IPS-18c (cell line): ENCODE results near the gene EID2.

ENCODE experiments used
- H3K4me3 ChIP-seq: 2 replicates; pipeline ENCODE4 v1.7.0; 2013; ENCODE audit warnings: low read depth, mild to moderate bottlenecking, low read length, moderate library complexity; ENCODE audit not compliant: insufficient read depth
- H3K9me3 ChIP-seq: one replicate; pipeline ENCODE4 v1.6.1; 2013; ENCODE audit warnings: mild to moderate bottlenecking, low read length, moderate library complexity; ENCODE audit not compliant: control insufficient read depth, insufficient read depth

EID2 gene

GRCh38 chr19:39544226-39544903, 4.4 kb upstream of the EID2 start:
- Histone ChIP-seq H3K4me3 (no peak overlapping the region), H3K9me3 (no peaks in the 10 kb centered on the region)

DNA sequence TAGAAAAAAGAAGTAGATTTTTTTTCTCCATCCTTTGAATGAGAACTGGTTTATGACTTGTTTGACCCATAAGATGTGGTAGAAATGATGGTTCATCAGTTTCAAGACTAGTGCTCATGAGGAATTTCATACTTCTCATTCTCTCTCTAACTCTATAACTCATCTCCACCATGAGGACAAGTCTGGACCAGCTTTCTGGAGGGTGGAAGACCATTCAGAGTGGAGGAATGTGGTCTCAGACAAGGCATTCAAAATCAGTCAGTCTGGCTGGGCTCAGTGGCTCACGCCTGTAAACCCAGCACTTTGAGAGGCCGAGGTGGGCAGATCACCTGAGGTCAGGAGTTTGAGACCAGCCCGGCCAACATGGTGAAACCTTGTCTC, 3.5 kb upstream of the EID2 start:
- Histone ChIP-seq H3K4me3 (no peak overlapping the region), H3K9me3 (no peaks in the 10 kb centered on the region)

DNA sequence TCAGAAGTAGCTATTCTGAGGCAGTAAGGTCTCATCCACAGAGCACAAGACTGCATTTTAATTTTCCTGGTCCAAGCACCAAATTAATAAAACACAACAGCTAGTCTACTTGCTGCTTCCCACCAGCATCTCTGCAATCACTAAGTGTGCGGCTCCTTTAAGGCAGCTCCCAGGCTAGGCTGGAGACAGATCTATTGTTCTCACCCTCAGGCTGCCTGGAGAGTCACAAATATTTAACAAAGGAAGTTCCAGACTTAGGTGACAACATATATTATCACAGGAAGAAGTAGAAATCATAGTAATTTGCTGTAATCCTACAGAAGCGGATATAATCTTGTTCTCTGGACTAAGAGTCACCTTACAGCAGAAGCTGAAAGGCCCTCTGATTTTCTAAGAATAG, 2.2 kb upstream of the EID2 start:
- H3K4me3 ChIP-seq: no peak overlapping the region

GRCh38 chr19:39540333-39540673, 342 bp upstream of the EID2 start:
- no peaks in the 10 kb centered on the region for H3K9me3 ChIP-seq
- H3K4me3 ChIP-seq: no peak overlapping the region

More for the DNA sequence above, 2.2 kb upstream of the EID2 start:
- H3K9me3 ChIP-seq: no peaks in the 10 kb centered on the region

DNA sequence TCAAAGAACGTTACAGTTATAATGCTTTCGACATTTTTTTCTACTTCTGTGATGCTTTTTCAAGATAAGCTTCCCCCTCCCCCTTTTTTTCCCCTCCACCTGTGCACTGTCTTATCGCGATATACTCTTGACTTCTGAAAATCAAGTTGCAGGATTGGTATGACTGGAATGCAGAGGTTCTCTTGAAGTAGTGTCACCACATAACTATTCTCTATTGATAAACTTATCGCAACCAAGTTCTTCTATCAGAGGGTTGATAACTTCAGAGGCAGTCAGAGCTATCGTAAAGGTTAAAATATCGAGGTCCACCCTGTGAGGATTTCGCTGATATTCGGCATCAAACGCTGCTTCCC, 820 bp downstream of the EID2 start:
- peak overlapping the region; percentile 90 for H3K4me3 ChIP-seq

GRCh38 chr19:39533791-39534190, 6.2 kb downstream of the EID2 start:
- no peak overlapping the region for H3K4me3 ChIP-seq
- no peaks in the 10 kb centered on the region for H3K9me3 ChIP-seq

More for the DNA sequence above, 820 bp downstream of the EID2 start:
- H3K9me3 ChIP-seq: no peaks in the 10 kb centered on the region

DNA sequence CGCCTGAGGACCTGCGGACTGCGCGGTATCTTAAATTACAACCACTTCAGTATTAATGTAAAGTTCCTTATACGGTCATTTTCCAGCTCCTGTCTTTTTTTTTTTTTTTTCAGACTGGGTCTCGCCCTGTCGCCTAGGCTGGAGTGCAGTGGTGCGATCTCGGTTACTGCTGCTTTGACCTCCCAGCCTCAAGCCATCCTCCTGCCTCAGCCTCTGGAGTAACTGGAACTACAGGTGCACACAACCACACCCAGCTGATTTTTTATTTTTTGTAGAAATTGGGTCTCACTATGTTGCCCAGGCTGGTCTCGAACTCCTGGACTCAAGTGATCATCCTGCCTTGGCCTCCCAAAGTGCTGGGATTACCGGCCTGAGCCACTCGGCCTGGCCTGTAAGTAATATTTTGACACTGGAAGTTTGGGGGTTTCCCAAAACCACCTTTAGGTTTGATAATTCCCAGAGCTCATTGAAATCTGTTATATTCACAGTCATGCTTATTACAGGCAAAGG, 6.9 kb downstream of the EID2 start:
- Histone ChIP-seq H3K9me3 (no peaks in the 10 kb centered on the region), H3K4me3 (no peak overlapping the region)

- Histone ChIP-seq H3K4me3 (peak within 1 kb of the TSS; percentile 92), H3K9me3 (no peaks in the 10 kb centered on the region)
These were observed 7.5 kb downstream of the EID2 start, which contains the start of gene EID2B for GRCh38 chr19:39532233-39533002. Gene EID2B (minus strand): TSS chr19:39532852. CDS start chr19:39532802, 50 bp downstream.

DNA sequence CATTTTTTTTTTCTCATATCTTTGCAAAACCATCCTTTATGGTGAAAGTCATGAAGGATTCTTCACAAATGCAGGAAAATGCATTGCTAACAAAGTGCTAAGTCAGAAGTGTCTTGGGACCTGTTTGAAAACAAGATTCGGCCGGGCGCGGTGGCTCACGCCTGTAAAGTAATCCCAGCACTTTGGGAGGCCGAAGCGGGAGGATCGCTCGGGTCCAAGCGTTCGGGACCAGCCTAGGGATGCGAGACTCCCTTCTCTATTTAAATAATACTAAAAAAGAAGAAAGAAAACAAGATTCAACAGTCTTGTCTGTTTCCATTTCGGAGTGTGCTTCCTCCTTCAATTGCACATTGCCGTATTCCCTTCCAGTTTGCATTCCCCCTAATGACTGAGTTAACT, 8.1 kb downstream of the EID2 start:
- H3K4me3 ChIP-seq: peak overlapping the region; percentile 92

GRCh38 chr19:39525205-39525604, 14.8 kb downstream of the EID2 start:
- Histone ChIP-seq H3K9me3 (no peaks in the 10 kb centered on the region), H3K4me3 (no peak overlapping the region)

More for the DNA sequence above, 8.1 kb downstream of the EID2 start:
- no peaks in the 10 kb centered on the region for H3K9me3 ChIP-seq

DNA sequence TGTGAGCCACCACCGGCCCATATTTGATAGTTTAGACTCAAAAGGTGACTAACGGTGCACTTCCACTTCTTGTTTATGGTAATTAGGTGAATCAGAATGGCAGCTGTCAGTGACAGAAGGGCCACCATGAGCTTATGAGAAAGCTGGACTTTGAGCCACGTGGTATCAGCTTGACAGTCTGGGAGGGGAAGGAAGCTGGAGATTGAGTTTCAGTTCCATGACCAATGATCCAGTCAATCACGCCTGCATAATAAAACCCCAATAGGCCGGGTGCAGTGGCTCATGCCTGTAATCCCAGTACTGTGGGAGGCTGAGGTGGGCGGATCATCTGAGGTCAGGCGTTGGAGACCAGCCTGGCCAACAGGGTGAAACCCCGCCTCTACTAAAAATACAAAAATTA, 15.5 kb downstream of the EID2 start:
- no peak overlapping the region for H3K4me3 ChIP-seq

DNA sequence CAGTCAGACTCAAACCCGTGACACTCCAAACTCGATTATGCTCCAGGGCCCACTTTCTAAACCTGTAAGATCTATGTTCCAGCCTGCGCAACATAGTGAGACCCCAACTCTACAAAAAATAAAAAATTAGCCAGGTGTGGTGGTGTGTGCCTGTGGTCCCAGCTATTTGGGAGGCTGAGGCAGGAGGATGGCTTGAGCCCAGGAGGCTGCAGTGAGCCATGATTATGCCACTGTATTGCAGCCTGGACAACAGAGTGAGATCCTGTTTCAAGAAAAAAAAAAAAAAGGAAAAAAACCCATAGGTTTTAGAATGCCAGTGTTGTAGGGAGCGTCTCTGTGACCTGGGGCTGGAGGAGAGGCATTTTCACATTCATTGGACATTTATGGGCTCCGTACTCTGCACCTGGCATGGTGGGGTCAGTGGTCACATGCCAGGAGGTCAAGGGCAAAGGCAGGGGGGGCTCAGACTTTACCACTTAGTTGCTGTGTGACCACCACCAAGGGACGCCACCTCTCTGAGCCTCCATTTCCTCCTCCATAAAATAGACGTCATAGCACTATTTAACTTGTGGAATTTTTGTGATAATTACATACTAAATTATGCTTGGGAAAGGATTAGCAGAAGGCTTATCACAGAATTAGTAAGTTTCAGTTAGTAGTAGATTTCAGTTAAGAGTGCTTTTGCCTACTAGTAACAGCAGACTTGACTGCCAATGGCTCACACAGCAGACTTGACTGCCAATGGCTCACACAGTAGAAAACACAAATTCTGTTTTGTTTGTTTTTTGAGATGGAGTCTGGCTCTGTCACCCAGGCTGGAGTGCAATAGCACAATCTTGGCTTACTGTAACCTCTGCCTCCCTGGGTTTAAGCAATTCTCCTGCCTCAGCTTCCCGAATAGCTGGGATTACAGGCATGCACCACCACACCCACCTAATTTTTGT, 19.1 kb downstream of the EID2 start:
- Histone ChIP-seq H3K9me3 (peaks cover 2% of the 10 kb centered on the region), H3K4me3 (no peak overlapping the region)

More for the DNA sequence above, 15.5 kb downstream of the EID2 start:
- no peaks in the 10 kb centered on the region for H3K9me3 ChIP-seq

DNA sequence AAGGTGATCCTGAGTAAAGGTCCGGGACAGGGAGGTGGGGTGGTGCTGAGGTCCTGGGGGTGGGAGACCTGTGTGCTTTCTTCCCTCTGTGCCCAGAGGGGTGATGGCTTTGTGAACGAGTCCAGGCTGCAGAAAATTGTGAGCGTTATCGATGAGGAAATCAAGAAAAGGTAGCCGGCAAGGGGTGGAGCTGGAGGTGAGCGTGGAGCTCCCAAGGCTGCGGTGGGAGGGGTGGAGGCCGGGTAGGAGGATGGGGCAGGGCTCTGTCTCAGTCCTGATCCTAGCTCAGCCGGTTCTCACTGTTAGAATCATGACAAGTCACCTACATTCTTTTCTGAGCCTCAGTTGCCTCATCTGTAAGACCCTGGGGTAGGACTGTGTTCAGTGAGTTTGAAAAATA, 21.0 kb downstream of the EID2 start:
- no peak overlapping the region for H3K4me3 ChIP-seq
- peaks cover 6% of the 10 kb centered on the region for H3K9me3 ChIP-seq

GRCh38 chr19:39518458-39518857, 21.5 kb downstream of the EID2 start:
- no peak overlapping the region for H3K4me3 ChIP-seq

DNA sequence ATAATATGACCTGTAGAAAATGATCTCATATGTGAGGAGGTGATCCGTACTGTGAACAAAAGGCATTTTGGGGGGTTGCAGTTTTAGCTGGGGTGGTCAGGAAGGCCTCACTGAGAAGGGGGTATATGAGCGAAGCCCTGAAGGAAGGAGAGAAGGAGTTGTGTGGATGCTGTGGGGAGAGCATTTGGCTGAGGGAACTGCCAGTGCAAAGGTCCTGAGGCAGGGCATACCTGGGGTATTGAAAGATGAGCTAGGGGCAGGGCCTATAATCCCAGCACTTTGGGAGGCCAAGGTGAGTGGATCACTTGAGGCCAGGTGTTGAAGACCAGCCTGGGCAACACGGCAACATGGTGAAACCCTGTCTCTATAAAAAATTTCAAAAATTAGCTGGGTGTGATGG, 22.5 kb downstream of the EID2 start:
- Histone ChIP-seq H3K4me3 (no peak overlapping the region), H3K9me3 (peaks cover 6% of the 10 kb centered on the region)

More at GRCh38 chr19:39518458-39518857, 21.5 kb downstream of the EID2 start:
- H3K9me3 ChIP-seq: peaks cover 6% of the 10 kb centered on the region

DNA sequence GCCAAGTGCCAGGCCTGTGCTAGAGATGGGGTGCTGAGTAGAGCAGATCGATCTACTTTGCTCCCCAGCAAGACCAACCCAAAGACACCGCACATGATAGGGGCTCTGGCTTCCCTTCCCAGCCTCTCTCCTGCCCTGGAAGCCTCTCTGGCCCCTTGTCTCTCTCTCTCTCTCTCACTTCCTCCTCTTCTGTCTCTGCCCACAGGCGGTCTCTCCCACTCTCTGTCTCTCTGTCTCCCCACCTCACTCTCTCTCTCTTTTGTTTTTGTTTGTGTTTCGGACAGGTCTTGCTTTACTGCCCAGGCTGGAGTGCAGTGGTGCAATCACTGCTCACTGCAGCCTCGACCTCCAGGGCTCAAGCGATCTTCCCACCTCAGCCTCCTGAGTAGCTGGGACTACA, 23.7 kb downstream of the EID2 start:
- peak overlapping the region; percentile 91 for H3K4me3 ChIP-seq

DNA sequence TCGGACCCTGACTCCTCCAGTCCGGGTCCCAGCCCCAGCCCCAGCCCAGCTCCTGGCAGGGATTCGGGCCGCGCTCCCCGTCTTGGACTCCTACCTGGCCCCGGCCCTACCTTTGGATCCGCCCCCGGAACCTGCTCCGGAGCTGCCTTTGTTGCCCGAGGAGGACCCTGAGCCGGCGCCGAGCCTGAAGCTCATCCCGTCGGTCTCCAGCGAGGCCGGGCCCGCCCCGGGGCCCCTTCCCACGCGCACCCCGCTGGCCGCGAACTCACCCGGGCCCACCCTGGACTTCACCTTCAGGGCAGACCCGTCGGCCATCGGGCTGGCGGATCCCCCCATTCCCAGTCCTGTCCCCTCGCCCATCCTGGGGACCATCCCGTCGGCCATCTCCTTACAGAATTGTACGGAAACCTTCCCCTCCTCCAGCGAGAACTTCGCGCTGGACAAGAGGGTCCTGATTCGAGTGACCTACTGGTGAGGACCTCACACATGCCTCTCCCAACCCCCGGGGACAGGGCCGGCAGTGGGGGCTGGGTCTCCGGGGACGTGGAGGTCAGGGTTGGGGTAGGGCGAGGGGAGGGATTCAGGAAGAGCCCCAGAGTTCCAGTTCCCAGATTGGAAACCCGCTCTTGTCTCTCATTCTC, 24.3 kb downstream of the EID2 start:
- peak overlapping the region; percentile 91 for H3K4me3 ChIP-seq
- peaks cover 6% of the 10 kb centered on the region for H3K9me3 ChIP-seq

More for the DNA sequence above, 23.7 kb downstream of the EID2 start:
- peaks cover 6% of the 10 kb centered on the region for H3K9me3 ChIP-seq
